Esophagus muscularis mucosa (tissue), 4 donors: ENCODE measurements around the gene GFRA1.

Experiments used
- CTCF ChIP-seq, 3 experiments: fragments of 200-600 bp in 2 of 3; fragments of 450-650 bp in 1 of 3; sonication (generic) in 2 of 3; IDR thresholded peaks; one replicate each; pipeline ENCODE4 v1.5.1; 2017 to 2019; ENCODE audit warnings: antibody characterized with exemption in 3 of 3, mild to moderate bottlenecking in 2 of 3, moderate library complexity in 1 of 3
- EP300 ChIP-seq: sonication (generic); formaldehyde crosslinking; IDR thresholded peaks from one replicate; pipeline ENCODE4 v1.6.1; 2017; ENCODE audit warnings: antibody characterized with exemption
- POLR2A ChIP-seq: fragments of 450-650 bp; IDR thresholded peaks from one replicate; pipeline ENCODE4 v1.6.1; 2017; ENCODE audit warnings: antibody characterized with exemption, moderate library complexity, mild to moderate bottlenecking, low read depth
- POLR2AphosphoS5 ChIP-seq, 2 donors: sonication (generic); formaldehyde crosslinking; IDR thresholded peaks; one replicate each; pipeline ENCODE4 v1.6.1; 2017; ENCODE audit warnings: antibody characterized with exemption in 2 of 2

GRCh38 chr10:116221053-116221452, 52.0 kb downstream of the GFRA1 start:
- TF ChIP-seq CTCF (IDR thresholded peaks at IDR 0.05) (no peak), POLR2AphosphoS5 (IDR thresholded peaks at IDR 0.05) (no peak), EP300 (no peak), POLR2A (no peak)
